ENCODE measurements around the gene TSC22D4.

Gene TSC22D4

GRCh38 chr7:100520138-100520537, 41.1 kb upstream of the TSC22D4 start:
- Histone ChIP-seq H3K9me3 (ENCODE audit: insufficient read depth, low read length) (no peaks in the 10 kb centered on the region), H3K4me2 (ENCODE audit: low read length) (no peak overlapping the region), H3K27ac (ENCODE audit: low read length) (no peak overlapping the region), H4K20me1 (ENCODE audit: insufficient read depth, low read length) (no peaks in the 10 kb centered on the region), H2AFZ (ENCODE audit: low read depth, low read length) (no peak overlapping the region), H3K9ac (ENCODE audit: low read length) (no peak overlapping the region), H3K4me3 (ENCODE audit: low read length) (no peak overlapping the region), H3K27me3 (ENCODE audit: low read depth, low read length) (no peaks in the 10 kb centered on the region), H3K79me2 (ENCODE audit: low read length) (no peaks in the 10 kb centered on the region), H3K36me3 (replicated peaks; ENCODE audit: low read depth, low read length) (no peaks in the 10 kb centered on the region), H3K4me1 (ENCODE audit: low read length) (peaks cover 5% of the 10 kb centered on the region; the same call in 1 of the 2 replicates)
- no peak for TF ChIP-seq CTCF (IDR thresholded peaks at IDR 0.05; ENCODE audit: low read depth, low read length)
- no peak for TF ChIP-seq EZH2phosphoT487 (IDR thresholded peaks at IDR 0.05; ENCODE audit: low read depth)

- H3K4me3 ChIP-seq (ENCODE audit: low read length) = no peak overlapping the region
- H4K20me1 ChIP-seq (ENCODE audit: insufficient read depth, low read length) = no peaks in the 10 kb centered on the region
- peaks cover 5% of the 10 kb centered on the region; the same call in 1 of the 2 replicates for H3K4me1 ChIP-seq (ENCODE audit: low read length)
- no peak overlapping the region for H3K9ac ChIP-seq (ENCODE audit: low read length)
- no peaks in the 10 kb centered on the region for H3K36me3 ChIP-seq (replicated peaks; ENCODE audit: low read depth, low read length)
- H3K27me3 ChIP-seq (ENCODE audit: low read depth, low read length) = no peaks in the 10 kb centered on the region
- H2AFZ ChIP-seq (ENCODE audit: low read depth, low read length) = no peak overlapping the region
- H3K27ac ChIP-seq (ENCODE audit: low read length) = no peak overlapping the region
- TF ChIP-seq EZH2phosphoT487 (IDR thresholded peaks at IDR 0.05; ENCODE audit: low read depth) (no peak), CTCF (IDR thresholded peaks at IDR 0.05; ENCODE audit: low read depth, low read length) (no peak)
- no peaks in the 10 kb centered on the region for H3K79me2 ChIP-seq (ENCODE audit: low read length)
- no peaks in the 10 kb centered on the region for H3K9me3 ChIP-seq (ENCODE audit: insufficient read depth, low read length)
- H3K4me2 ChIP-seq (ENCODE audit: low read length) = 0 out of 2 replicates have a peak overlapping the region, but pooled peaks have one; percentile 4
These were observed 40.6 kb upstream of the TSC22D4 start for GRCh38 chr7:100519580-100519979.

GRCh38 chr7:100517305-100517704, 38.3 kb upstream of the TSC22D4 start:
- Histone ChIP-seq H3K4me1 (ENCODE audit: low read length) (peaks cover 5% of the 10 kb centered on the region; the same call in 1 of the 2 replicates), H3K4me2 (ENCODE audit: low read length) (no peak overlapping the region), H3K36me3 (replicated peaks; ENCODE audit: low read depth, low read length) (no peaks in the 10 kb centered on the region), H3K4me3 (ENCODE audit: low read length) (no peak overlapping the region), H3K9ac (ENCODE audit: low read length) (no peak overlapping the region), H3K79me2 (ENCODE audit: low read length) (no peaks in the 10 kb centered on the region), H3K27ac (ENCODE audit: low read length) (no peak overlapping the region), H3K9me3 (ENCODE audit: insufficient read depth, low read length) (no peaks in the 10 kb centered on the region), H2AFZ (ENCODE audit: low read depth, low read length) (no peak overlapping the region), H4K20me1 (ENCODE audit: insufficient read depth, low read length) (no peaks in the 10 kb centered on the region), H3K27me3 (ENCODE audit: low read depth, low read length) (no peaks in the 10 kb centered on the region)
- TF ChIP-seq CTCF (IDR thresholded peaks at IDR 0.05; ENCODE audit: low read depth, low read length) = no peak
- TF ChIP-seq EZH2phosphoT487 (IDR thresholded peaks at IDR 0.05; ENCODE audit: low read depth) = no peak

GRCh38 chr7:100516135-100516812, 37.3 kb upstream of the TSC22D4 start:
- Histone ChIP-seq H3K9me3 (ENCODE audit: insufficient read depth, low read length) (no peaks in the 10 kb centered on the region), H3K36me3 (replicated peaks; ENCODE audit: low read depth, low read length) (no peaks in the 10 kb centered on the region), H3K4me2 (ENCODE audit: low read length) (no peak overlapping the region), H3K79me2 (ENCODE audit: low read length) (no peaks in the 10 kb centered on the region), H2AFZ (ENCODE audit: low read depth, low read length) (no peak overlapping the region), H3K4me3 (ENCODE audit: low read length) (no peak overlapping the region), H3K4me1 (ENCODE audit: low read length) (peaks cover 5% of the 10 kb centered on the region; the same call in 1 of the 2 replicates), H3K27ac (ENCODE audit: low read length) (no peak overlapping the region), H4K20me1 (ENCODE audit: insufficient read depth, low read length) (no peaks in the 10 kb centered on the region), H3K9ac (ENCODE audit: low read length) (no peak overlapping the region), H3K27me3 (ENCODE audit: low read depth, low read length) (no peaks in the 10 kb centered on the region)
- TF ChIP-seq EZH2phosphoT487 (IDR thresholded peaks at IDR 0.05; ENCODE audit: low read depth) (no peak), CTCF (IDR thresholded peaks at IDR 0.05; ENCODE audit: low read depth, low read length) (no peak)
